Karpas-422 (cell line): Measurements from ENCODE around the gene PPP1R12B. TPM values are rescaled to one million over a fixed set of nuclear protein-coding genes. Genes with fewer than 3 reads are reported as not detected.
"Not testable (repeated sequence)": the region's sequence is repeated elsewhere in the genome, so short reads cannot be mapped to it uniquely, and the experiment has no call there.

Experiments
- DNase-seq: peaks from one replicate; pipeline ENCODE4 v3.0.0-alpha.2; 2015
- H2AFZ ChIP-seq: fragments of 200-600 bp; sonication (generic); 2 replicates; pipeline ENCODE4 v1.6.1; 2014; ENCODE audit warnings: antibody characterized with exemption, low read length, mixed read lengths
- H3K27ac ChIP-seq: fragments of 200-600 bp; sonication (generic); 2 replicates; pipeline ENCODE4 v1.5.1; 2014; ENCODE audit warnings: mild to moderate bottlenecking, low read length, moderate library complexity
- H3K27me3 ChIP-seq: fragments of 200-600 bp; sonication (generic); 2 replicates; pipeline ENCODE4 v1.6.1; 2014; ENCODE audit warnings: low read length, mixed read lengths
- H3K36me3 ChIP-seq: fragments of 200-600 bp; sonication (generic); 2 replicates; pipeline ENCODE4 v1.6.1; 2014; ENCODE audit warnings: low read length, mixed read lengths; ENCODE audit not compliant: insufficient read depth
- H3K4me1 ChIP-seq: fragments of 200-600 bp; sonication (generic); 2 replicates; pipeline ENCODE4 v1.6.1; 2014; ENCODE audit warnings: mild to moderate bottlenecking, low read length, mixed read lengths
- H3K4me2 ChIP-seq: fragments of 200-600 bp; sonication (generic); 2 replicates; pipeline ENCODE4 v1.6.1; 2014; ENCODE audit warnings: low read length, low read depth, mild to moderate bottlenecking; ENCODE audit not compliant: poor library complexity, severe bottlenecking
- H3K4me3 ChIP-seq: fragments of 200-600 bp; sonication (generic); 2 replicates; pipeline ENCODE4 v1.5.1; 2014; ENCODE audit warnings: mild to moderate bottlenecking, antibody characterized with exemption, low read length, mixed read lengths
- H3K79me2 ChIP-seq: fragments of 200-600 bp; sonication (generic); 2 replicates; pipeline ENCODE4 v1.6.1; 2014; ENCODE audit warnings: mild to moderate bottlenecking, low read length, mixed read lengths
- H3K9ac ChIP-seq: fragments of 200-600 bp; sonication (generic); 2 replicates; pipeline ENCODE4 v1.6.0; 2014; ENCODE audit warnings: low read length
- H3K9me2 ChIP-seq: fragments of 200-600 bp; sonication (generic), shearing (Covaris generic); replicated peaks from 2 replicates; pipeline ENCODE4 v1.6.0; 2014; ENCODE audit warnings: mild to moderate bottlenecking, low read length, moderate library complexity; ENCODE audit not compliant: insufficient read depth
- H3K9me3 ChIP-seq: fragments of 300-700, 200-600 bp; sonication (generic); 2 replicates; pipeline ENCODE4 v1.6.1; 2014; ENCODE audit warnings: low read length, mixed read lengths
- H4K20me1 ChIP-seq: fragments of 200-600 bp; sonication (generic); 2 replicates; pipeline ENCODE4 v1.6.1; 2014; ENCODE audit warnings: mild to moderate bottlenecking, antibody characterized with exemption, low read length, low read depth; ENCODE audit not compliant: insufficient read depth
- total RNA-seq: library from RNA; depleted of rRNA; stranded (reverse); fragments of >200 nt; shearing (Covaris generic); gene quantifications from 2 replicates; pipeline ENCODE4 v1.2.3, GENCODE V29; 2014; ENCODE audit warnings: low replicate concordance

The PPP1R12B gene
- total RNA-seq, 1 experiment from 2014 or later = 8.4 TPM

DNA sequence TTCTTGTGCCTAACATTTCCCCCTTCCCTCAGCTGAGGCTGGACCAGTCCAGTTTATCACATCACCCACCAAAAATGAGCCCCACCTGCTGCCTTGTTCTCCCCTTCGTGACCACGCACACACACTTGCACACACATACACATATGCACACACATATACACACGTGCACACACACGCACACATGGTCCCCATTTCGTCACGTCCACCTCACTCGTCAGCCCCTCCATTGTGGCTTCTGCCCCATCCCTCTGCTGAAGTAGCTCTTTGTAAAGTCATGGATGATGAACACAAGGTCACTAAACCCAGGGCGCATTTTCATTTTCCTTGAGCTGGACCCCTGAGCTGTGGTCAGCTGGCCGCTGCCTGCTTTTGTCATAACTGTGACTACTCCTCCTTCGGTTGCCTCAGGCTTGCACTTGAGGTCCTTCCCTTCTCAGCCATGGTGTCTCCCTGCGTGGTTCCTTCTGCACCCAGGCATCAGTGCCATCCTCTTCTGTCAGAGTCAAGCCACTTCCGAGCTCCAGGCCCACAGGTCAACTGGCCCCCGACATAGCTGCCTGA, 267.9 kb downstream of the PPP1R12B start:
- H3K4me1 ChIP-seq = no peaks in the 10 kb centered on the region
- H3K4me2 ChIP-seq = no peak overlapping the region
- no peak overlapping the region for H3K27ac ChIP-seq
- no peaks in the 10 kb centered on the region for H3K27me3 ChIP-seq
- no peaks in the 10 kb centered on the region for H4K20me1 ChIP-seq
- DNase-seq = no peak
- no peaks in the 10 kb centered on the region for H3K9me3 ChIP-seq
- H3K36me3 ChIP-seq = no peaks in the 10 kb centered on the region
- H3K9ac ChIP-seq = no peak overlapping the region
- H3K9me2 ChIP-seq = no peaks in the 10 kb centered on the region
- no peak overlapping the region for H2AFZ ChIP-seq
- no peak overlapping the region for H3K4me3 ChIP-seq
- H3K79me2 ChIP-seq = no peaks in the 10 kb centered on the region

DNA sequence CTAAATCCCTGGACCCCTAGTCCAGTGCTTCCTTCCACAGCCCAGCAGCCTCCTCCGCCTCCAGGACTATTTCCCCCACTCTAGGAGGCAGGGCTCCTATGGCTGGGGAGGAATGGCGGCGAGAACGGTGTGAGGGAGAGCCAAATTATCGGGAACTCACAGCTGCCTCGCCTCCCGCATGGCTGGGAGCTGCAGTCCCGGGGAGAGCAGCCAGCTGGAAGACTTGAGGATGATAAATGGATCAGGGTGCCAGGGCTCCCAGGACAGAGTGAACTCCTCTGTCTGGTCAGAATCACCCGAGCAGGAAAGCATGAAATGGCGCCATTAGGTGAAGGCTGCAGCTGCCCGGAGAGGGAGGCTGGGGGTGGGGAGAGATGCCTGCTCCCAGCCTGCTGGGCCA, 270.5 kb downstream of the PPP1R12B start:
- H3K9me3 ChIP-seq, DNase-seq, H3K4me2 ChIP-seq, H3K79me2 ChIP-seq, H3K27me3 ChIP-seq, H2AFZ ChIP-seq, H3K9ac ChIP-seq, H3K36me3 ChIP-seq, H3K4me3 ChIP-seq, H3K4me1 ChIP-seq, H3K27ac ChIP-seq, H4K20me1 ChIP-seq, H3K9me2 ChIP-seq: not testable (repeated sequence)

DNA sequence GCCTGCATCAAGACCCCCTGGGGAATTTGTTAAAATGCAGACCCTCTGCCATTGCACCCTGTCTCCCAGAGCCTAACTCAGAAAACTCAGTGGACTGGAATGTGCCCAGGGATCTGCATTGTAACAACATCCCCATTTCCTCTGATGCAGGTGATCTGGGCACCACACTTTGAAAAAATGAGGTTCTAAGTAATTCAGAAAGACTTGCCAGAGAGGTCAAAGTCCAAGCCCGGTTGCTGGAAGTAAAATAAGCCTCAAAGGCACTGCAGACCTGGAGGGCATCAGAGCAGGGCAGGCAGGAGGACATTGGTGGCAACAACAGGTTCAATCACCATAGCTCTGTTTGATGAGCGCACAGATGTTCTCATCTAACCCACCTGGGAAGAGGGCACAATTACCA, 271.0 kb downstream of the PPP1R12B start:
- Histone ChIP-seq H3K27ac (no peak overlapping the region), H3K36me3 (no peaks in the 10 kb centered on the region), H3K9ac (no peak overlapping the region), H3K79me2 (no peaks in the 10 kb centered on the region), H3K27me3 (no peaks in the 10 kb centered on the region), H3K4me3 (no peak overlapping the region), H3K4me2 (no peak overlapping the region), H3K9me2 (no peaks in the 10 kb centered on the region), H2AFZ (no peak overlapping the region), H3K9me3 (no peaks in the 10 kb centered on the region), H4K20me1 (no peaks in the 10 kb centered on the region), H3K4me1 (no peaks in the 10 kb centered on the region)
- no peak for DNase-seq

DNA sequence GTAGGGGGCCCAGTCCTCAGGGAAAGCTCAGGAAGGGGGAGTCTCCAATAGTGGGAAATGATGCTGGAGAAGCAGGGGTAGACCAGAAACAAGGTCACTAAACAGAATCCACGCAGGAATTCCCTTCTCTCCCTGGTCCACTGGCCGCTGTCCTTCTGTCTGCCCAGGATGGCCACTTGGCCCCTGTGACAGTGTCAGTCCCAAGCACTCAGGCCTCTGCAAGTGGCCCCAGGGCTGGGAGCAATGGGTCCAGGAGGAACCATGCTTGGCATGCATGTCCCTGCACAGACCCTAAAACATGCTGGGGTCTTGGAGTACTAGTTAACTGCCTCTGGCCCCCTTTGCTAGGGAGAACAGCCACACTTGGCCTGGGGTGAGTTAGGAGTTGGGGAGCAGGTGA, 271.5 kb downstream of the PPP1R12B start:
- H4K20me1 ChIP-seq, H3K4me3 ChIP-seq, H3K4me1 ChIP-seq, DNase-seq, H2AFZ ChIP-seq, H3K9ac ChIP-seq, H3K27me3 ChIP-seq, H3K27ac ChIP-seq, H3K9me3 ChIP-seq, H3K79me2 ChIP-seq, H3K9me2 ChIP-seq, H3K4me2 ChIP-seq, H3K36me3 ChIP-seq: not testable (repeated sequence)

DNA sequence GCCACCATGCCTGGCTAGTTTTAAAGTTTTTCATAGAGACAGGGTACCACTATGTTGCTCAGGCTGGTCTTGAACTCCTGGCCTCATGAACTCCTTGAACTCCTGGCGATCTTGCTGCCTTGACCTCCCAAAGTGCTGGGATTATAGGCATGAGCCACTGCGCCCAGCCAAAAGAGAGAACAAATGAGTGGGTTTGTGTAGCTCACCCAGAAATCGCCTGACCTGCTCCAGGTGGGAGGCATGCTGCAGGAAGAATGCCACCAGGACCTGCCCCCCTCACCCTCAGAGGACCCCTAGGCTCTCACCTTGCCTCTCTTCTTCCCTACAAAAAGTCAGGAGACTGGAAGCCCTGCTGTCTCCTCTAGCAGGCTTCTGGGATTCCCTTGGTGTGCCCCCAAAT, 272.9 kb downstream of the PPP1R12B start:
- H3K9me3 ChIP-seq = no peaks in the 10 kb centered on the region
- no peaks in the 10 kb centered on the region for H3K9me2 ChIP-seq
- H3K27ac ChIP-seq = no peak overlapping the region
- H3K9ac ChIP-seq = no peak overlapping the region
- H2AFZ ChIP-seq = no peak overlapping the region
- no peak for DNase-seq
- H3K36me3 ChIP-seq = no peaks in the 10 kb centered on the region
- H3K4me2 ChIP-seq = no peak overlapping the region
- no peaks in the 10 kb centered on the region for H3K27me3 ChIP-seq
- H4K20me1 ChIP-seq = no peaks in the 10 kb centered on the region
- no peaks in the 10 kb centered on the region for H3K4me1 ChIP-seq
- no peaks in the 10 kb centered on the region for H3K79me2 ChIP-seq
- no peak overlapping the region for H3K4me3 ChIP-seq

DNA sequence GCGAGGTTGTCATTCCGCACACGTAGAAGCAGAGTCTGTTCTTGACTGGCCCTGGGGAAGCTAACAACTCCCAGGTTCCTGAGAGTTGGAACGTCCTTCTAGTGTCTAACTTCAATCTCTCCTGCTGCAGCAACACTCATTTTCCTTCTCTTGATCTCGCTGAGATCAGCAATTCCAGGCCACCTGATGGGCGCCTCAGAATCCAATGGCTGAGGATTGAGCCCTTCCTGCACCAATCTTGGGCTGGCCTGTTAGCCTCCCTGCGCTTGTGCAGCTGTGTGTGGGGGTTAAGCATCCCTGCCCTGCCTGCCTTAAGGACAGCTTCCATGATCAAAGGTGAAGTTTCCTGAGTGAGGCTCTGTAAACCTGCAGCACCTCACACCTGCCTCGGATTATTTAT, 273.9 kb downstream of the PPP1R12B start:
- Histone ChIP-seq H3K9me3 (no peaks in the 10 kb centered on the region), H3K4me2 (no peak overlapping the region), H4K20me1 (no peaks in the 10 kb centered on the region), H3K4me1 (no peaks in the 10 kb centered on the region), H3K36me3 (no peaks in the 10 kb centered on the region), H3K79me2 (no peaks in the 10 kb centered on the region), H3K9me2 (no peaks in the 10 kb centered on the region), H3K27me3 (no peaks in the 10 kb centered on the region), H3K9ac (no peak overlapping the region), H3K4me3 (no peak overlapping the region), H3K27ac (no peak overlapping the region), H2AFZ (no peak overlapping the region)
- DNase-seq = no peak

DNA sequence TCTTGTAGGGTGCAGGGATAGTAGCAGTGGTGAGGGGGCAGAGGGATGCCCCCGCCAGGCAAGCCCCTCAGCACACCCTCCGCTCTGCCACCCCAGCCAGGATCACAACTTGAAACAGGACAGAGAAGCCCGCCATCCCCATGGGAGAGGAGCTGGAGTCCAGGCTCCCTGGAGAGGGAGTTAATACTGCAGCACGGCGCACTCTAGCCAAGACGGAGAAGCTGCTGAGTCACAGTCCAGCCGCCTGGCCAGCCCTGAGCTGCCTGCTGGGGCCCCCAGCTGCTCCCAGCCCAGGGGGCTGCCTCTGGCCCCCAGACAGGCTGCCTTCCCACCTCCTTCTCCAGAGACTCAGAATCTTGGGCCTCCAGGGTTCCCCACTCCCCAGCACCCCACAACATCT, 274.6 kb downstream of the PPP1R12B start:
- no peaks in the 10 kb centered on the region for H4K20me1 ChIP-seq
- no peaks in the 10 kb centered on the region for H3K4me1 ChIP-seq
- no peaks in the 10 kb centered on the region for H3K36me3 ChIP-seq
- H3K9ac ChIP-seq = no peak overlapping the region
- no peak for DNase-seq
- no peak overlapping the region for H3K4me3 ChIP-seq
- H3K27me3 ChIP-seq = no peaks in the 10 kb centered on the region
- no peaks in the 10 kb centered on the region for H3K9me2 ChIP-seq
- H2AFZ ChIP-seq = no peak overlapping the region
- H3K79me2 ChIP-seq = no peaks in the 10 kb centered on the region
- no peak overlapping the region for H3K27ac ChIP-seq
- H3K9me3 ChIP-seq = no peaks in the 10 kb centered on the region
- H3K4me2 ChIP-seq = no peak overlapping the region

DNA sequence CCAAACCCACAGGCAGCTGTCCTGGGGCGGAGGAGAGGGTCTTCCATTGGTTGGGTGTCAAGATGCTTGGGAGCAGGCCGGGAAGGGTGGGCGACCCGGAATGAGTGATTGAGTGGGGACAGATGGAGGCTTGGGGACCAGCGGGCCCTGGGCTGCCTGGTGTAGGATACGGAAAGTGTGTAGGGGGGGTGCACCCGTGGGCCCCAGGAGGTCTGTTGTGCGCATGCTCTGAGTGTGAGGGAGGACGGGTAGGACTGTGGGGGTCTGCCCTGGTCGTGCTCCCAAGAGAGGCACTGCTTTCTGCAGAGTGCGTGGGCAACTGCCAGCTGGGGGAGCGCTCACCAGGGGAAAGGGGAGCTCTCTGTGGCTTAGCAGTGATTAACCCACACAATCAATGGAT, 275.0 kb downstream of the PPP1R12B start:
- not testable (repeated sequence) for H3K27ac ChIP-seq, H3K4me3 ChIP-seq, H3K27me3 ChIP-seq, DNase-seq, H3K9me2 ChIP-seq, H2AFZ ChIP-seq, H3K4me1 ChIP-seq, H3K9me3 ChIP-seq, H4K20me1 ChIP-seq, H3K36me3 ChIP-seq, H3K79me2 ChIP-seq, H3K4me2 ChIP-seq, H3K9ac ChIP-seq
